ENCODE results near the gene TLE4.
"Not testable (repeated sequence)": the region's sequence is repeated elsewhere in the genome, so short reads cannot be mapped to it uniquely, and the experiment has no call there.

Gene TLE4

DNA sequence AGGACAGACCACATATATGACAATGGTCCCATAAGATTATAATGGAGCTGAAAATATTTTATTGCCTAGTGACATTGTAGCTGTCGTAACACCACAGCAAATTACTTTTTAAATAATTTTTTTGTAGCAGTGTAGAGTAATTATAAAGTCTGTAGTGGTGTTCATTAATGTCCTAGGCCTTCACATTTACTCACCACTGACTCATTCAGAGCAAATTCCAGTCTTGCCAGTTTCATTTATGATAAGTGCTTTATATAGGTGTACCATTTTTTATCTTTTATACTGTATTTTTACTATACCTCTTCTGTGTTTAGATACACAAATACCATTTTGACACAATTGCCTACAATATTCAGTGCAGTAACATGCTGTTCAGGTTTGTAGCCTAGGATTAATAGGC is 67.6 kb downstream of the TLE4 start:
- DNase-seq, result no peak

DNA sequence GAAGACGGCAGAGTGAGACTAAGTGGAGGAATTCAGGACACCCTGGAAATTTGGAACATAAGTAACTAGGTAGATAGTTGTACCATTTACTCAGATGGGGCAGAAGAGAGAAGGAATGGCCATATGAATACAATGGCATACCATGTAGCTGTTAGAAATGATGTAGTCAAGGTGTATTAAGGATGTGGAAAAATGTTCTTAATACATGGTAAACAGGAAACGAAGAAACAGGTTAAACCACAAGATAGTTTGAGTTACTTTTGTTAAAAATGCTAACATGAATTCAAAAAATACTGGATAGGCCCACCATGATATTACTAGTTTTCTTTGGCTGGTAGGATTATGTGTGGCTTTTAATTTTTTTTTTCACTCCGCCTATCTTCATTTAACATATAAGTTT is 68.3 kb downstream of the TLE4 start:
- DNase-seq, result not testable (repeated sequence)

DNA sequence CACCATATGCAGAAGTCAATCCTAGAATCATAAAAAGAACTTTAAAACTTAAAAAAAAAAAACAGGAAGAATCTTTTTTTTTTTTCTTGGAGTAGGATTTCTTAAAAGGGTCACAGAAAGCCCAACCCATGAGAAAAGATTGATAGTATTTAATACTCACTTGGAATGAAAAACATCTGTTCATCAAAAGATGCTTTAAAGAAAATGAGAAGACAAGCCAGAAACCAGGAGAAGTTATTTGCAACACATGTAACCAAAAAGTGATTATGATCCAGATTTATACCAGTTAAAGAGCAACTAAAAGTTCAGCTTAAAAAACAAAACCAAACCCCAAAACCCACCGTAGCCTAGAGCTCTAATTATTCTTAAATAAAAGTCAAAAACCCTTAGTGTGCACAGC is 69.3 kb downstream of the TLE4 start:
- no peak for DNase-seq

DNA sequence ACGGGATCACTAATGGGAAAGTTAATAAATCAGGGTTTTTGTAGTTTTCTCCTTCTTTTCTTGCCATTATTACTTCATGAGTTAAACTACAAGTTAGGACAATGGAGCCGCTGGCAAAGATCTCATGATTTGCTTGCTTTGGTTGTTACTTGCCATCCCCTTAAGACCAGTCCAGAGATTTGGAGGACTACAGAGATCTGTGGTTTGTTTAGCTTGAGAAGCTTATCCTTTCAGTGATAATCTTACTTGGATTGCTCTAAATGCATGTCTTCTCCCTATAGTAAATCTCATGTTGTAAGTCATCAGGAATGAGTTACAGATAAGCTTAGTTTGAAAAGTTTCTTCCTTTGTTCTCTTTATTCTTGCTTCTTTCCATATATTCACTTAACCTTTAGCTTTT is 70.9 kb downstream of the TLE4 start:
- DNase-seq, result no peak

DNA sequence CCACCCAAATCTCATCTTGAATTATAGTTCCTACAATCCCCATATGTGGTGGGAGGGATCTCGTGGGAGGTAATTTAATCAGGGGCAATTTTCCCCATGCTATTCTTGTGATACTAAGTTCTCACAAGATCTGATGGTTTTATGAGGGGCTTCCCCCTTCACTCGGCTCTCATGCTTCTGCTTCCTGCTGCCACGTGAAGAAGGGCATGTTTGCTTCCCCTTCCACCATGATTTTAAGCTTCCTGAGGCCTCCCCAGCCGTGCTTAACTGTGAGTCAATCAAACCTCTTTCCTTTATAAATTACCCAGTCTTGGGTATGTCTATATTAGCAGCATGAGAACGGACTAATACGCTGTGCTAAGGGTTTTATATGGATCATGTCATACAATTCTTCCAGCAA is 72.3 kb downstream of the TLE4 start:
- DNase-seq, result no peak

DNA sequence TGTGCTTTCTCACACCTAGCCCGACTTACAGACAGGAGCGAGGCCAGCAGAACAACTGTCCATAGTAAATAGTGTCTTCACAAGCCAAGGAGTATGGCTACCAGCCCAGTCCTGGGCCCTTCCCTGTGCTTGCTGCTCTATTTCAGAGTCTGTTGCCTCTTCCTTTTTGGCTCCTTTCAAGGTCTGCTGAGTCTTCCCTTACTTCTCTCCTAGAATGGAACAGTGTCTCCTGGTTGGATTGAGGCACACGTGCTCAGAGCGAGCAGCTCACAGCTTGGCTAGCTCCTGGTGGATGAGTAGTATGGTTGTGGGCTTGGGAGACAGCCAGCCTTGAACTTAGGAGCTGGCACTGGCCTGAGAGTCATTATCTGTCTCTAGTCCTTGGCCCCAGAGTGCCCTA is 72.8 kb downstream of the TLE4 start:
- no peak for DNase-seq

DNA sequence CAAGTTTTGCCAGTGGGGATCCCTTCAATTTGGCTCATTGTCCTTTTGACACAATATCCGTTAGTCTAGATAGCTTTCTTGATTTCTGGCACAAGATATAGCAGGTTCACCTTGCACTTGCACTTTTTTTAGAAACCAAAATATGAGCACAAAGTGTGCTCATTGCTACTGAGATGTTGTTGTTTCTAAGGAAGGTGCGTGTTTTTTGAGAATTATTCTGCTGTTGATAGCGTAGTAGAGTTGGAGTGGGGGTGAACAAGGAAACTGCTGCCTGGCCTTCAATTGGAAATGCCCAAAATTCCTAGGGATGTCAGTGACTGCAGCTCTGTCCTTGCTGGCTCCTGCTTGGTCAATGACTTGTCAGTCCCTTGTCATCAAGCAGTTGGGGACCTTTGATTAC is 73.3 kb downstream of the TLE4 start:
- no peak for DNase-seq

DNA sequence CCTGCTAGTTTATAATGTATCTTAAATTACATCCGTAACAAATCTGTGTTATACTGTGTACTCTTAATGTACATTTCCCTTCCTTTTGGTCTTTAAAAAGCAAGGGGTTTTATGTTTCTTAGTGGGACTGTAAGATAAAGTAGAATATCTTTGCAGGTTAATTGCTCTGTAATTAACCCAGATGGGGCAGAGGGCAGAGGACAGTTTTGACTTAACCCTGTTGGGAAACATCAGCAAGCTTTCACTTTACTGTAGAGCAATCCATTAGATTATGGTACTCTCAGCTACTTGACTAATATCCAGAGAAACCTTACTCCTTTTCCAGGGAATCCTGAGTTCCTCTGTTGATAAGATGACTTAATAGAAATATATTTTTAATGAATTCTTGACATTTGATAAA is 74.3 kb downstream of the TLE4 start:
- no peak for DNase-seq

DNA sequence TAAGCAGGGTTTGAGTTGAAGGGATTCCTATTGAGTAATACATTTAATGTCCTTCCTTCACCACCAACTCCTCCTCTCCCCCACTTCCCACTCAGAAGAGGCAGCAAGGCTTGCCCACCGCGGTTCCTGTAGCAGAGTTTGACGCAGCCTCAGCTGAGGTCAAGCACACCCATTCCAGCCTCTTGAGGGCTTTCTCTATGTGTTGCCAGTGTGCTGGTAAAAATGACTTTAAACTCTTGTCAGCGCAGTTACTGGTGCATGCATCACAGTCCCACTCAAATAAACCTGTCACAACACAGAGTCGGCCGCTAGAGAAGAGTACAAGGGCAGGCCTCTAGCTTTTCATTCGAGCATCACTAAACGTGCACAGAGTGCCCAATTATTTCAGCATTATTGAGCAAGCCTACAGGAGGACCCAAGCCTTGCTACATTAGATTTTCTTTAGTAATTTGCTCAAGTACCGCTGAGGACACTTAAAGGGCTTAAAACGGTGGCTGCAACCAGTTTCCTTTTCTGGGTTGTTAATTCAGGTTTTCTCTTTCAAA is 79.6 kb downstream of the TLE4 start:
- DNase-seq, result no peak

DNA sequence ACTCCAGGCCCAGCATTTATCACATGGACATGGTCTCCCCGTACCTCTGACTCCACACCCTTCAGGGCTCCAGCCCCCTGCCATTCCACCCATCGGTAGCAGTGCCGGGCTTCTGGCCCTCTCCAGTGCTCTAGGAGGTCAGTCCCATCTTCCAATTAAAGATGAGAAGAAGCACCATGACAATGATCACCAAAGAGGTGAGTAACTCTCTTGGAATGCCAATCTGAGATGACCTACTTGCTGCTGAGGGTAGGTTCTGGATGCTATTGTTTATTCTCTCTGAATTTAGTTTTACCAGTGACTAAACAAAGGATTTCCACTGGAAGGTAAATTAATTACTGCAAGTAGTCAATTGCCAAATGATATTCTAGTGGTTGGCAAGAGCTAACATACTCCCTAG is 80.8 kb downstream of the TLE4 start:
- no peak for DNase-seq

DNA sequence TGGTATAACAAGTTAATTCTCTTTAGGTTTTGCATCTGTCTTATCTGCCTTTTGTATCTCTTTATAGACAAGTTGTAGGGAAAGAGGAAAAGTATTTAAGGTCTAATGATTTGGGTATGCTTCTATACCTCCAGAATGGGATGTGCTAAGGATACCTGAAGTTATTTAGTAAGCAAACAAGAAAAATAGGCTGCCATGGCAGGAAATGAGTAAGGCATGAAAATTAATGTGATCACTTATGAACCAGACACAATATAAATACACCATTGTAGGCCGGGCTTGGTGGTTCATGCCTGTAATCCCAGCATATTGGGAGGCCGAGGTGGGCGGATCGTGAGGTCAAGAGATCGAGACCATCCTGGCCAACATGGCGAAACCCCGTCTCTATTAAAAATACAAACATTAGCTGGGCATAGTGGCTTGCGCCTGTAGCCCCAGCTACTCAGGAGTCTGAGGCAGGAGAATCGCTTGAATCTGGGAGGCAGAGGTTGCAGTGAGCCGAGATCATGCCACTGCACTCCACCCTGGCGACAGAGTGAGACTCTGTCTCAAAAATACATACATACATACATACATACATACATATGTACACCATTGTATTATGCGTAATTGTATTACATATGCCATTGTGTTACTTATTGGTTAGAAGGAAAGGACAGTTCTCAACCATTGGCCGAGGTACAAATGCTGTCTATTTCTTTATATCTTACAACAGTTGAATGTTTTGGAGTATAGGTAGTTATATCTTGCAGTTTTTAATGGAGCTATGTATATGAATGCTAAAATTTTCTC is 83.0 kb downstream of the TLE4 start:
- DNase-seq, result not testable (repeated sequence)

DNA sequence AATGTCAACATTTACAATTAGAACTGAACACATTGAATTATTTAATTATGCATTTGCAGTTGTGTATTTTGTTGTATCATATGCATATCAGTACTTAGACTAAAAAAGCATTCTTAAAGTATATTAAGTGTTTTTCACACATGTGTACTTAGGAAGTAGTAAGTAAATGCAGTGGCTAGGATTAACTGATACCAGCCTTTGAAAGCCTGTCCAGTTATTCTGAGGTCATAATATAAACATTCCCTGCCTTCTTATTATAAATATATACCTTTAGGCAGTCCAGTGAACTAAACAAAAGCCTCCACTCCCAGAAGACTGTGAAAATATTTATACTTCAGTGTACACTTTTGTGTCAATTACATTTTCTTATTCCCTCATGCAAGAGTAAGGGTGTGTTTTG is 83.8 kb downstream of the TLE4 start:
- no peak for DNase-seq

DNA sequence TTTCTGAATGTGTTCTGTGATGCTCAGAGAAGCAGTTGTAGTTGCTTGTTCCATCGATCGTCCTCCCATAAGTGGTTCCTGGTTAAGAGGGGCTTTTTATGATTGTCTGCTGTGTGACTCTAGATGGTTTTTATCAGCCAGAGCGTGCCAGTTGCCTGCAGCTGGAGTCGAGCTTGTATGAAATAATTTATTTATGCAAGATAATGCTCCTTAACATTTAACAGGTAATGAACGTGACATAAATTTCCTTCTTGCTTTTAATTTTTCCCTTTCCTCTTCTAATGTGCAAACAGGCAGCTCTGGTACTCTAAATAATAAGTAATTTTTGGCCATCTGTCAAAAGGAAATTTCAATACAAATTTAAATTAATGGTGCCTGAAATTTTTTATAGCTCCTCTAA is 84.4 kb downstream of the TLE4 start:
- no peak for DNase-seq

DNA sequence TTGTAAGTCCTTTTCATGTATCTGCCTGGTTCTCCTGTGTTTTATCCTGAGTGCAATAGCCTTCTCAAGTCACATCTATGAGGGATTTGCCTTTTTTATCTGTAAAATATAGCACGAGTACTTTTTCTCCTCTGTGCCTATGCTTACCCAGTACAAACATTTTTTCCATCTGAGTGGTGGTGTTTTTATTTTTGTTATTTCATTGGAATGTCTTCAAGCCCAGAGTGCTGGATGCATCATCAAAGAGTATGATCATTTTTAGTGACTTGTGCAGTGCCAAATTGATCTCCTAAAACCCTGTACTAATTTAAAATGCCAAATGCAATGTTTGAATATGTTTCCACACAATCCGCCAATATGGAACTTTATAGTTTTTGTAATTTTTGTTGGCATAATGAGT is 86.1 kb downstream of the TLE4 start:
- DNase-seq, result no peak

DNA sequence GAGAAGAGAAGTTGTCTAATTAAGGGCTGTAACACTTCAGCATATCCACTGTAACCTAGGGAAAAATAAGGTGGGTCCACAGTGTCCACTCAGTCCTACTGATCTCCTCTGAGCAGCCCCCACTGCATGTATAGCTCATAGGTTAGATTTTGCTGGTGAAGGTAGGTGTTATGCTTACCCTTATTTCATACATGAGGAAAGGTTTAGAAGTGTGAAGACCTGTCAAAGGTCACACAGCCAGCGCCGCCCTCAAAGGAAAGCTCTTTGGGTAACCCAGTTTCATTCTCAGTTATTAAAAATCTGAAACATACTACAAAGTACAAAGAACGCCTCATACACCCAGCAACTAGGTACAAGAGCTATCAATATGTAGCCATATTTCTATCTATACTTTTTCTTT is 87.2 kb downstream of the TLE4 start:
- no peak for DNase-seq

DNA sequence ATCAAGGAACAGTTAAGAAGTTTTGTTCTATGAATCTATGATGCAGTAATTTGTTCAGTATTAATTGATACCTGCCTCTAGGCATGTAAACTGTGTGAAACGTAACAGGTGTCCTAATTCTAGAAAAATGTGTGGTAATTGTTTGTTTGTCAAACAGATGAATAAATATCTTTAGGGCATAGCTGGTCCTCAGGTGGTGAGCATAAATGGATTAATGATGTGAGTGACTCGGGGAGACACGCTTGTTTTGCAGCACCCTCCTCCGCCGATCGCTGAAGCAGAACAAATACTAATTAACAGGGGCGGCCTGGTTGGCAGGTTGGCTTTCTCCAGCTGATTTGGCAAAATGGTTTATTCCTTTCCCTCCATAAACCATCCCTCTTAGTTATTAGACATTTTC is 88.8 kb downstream of the TLE4 start:
- DNase-seq, result no peak

DNA sequence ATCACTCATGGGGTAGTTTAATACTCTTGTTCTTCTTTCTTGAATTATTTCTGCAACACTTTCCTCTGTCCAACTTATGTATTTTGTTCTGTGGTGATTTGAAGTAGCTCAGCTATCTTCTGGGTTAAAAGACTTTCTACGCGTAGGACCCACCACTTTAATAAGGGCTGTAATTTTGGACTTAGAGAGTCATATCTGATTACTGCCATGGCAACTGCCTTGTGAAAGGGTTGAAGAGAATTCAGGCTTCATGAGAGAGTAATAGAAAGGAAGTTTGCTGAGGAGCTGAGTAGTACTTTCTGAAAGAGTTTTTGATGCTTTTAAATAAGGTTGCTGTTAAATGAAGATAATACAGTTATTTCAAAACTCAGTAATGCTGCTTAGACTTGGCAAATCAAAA is 89.5 kb downstream of the TLE4 start:
- no peak for DNase-seq

DNA sequence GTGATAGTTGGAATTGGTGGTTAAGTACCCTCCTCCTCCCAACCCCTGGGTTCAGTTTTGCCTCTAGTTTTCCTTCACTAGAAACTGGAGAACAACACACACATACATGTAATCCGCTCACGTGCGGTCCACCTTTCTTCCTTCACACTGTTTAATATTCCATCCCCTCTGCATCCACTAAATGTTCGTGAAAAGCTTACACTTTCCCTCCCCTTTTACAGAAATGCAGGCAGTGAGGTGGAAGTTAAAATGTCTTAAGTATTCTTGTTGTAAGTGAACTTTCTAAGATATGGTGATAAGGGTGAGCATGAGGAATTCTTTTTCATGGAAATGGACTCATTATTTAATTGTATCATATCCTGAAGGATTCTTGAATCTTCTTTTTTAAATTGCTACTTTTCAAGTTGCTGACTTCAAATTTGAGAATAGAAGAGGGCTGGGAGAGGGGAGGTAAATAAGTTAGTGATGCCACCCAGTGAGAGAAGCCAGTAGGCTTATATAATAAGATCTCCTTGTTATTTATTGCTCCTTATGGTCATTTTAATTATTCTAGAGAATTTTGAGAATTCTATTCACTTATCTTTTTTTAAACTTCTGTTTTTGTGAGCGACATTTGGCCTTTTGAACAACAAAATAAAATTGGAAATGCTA is 90.2 kb downstream of the TLE4 start:
- no peak for DNase-seq

DNA sequence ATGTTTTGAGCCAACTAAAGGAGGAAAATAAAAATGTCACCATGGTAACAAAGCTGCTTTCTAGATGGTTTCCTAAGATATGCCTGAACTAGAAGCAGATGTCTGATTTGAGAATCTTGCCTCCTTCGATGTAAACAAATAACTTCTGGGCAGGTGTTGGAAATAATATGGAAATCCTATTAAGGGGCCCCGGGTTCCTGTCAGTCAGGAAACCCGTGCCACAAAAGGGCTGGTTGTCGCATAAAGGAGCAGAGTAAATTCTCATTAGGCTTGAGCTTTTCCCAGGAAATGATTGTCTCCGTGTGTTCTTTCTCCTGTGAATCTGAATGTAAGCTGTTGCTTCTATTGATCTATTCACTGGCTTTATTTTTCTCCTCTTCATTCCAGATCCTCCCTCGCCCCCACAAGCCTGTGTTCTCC is 90.8 kb downstream of the TLE4 start:
- DNase-seq, result no peak

DNA sequence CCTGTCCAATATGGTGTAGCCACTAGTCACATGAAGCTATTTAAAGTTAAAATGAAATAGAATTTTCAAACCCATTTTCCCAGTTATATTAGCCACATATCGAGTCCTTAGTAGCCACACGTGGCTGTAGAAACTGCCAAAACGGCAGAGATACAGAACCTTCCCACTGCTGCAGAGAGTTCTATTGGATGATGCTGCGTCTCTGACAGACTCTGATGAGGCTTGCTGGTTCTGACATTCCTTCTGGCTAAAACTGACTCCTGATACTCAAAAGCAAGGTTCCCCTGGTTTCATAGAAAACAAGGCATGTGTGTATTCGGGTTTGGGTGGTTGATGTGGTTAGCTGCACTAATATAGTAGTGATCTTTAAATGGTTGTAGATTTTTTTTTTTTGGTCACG is 91.5 kb downstream of the TLE4 start:
- no peak for DNase-seq

DNA sequence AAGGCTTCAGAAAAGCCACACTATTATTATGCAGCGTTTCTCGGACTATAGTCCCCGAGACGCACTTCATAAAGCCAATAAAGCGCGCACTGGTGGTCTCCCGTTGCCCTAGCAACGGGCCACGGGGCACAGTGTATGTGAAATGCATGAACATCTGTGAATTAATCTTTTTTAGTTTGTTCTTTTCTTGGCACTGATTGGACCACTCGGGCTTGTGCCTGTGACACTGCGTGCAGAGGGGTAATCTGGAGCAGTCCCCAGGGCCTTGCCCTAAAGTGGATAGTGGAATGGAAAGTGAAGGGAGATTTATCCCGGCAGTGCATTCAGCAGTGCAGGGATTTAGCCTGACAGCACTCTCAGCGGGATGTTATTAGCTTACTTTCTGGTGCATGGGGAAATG is 92.1 kb downstream of the TLE4 start:
- no peak for DNase-seq

DNA sequence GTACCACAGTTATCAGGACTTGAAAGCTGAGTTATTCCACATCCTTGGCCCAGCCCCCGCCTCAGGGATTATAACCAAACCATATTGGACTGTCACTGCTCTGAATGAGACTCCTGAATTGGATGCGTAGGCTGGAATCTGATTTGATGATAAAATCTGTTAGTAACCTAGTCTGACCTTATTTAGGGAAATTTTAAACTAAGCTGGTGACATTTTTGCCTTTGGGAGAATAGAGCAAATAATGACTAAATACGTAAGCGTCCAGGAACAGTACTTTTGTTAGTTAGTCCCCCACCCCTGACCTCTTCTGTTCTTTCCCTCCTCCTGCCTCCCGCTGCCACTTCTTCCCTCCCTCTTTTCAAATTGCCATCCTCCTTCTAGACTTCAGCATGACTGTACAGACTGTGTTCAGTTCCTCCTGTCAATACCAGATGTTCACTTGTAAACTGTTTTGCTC is 92.6 kb downstream of the TLE4 start:
- DNase-seq, result no peak

DNA sequence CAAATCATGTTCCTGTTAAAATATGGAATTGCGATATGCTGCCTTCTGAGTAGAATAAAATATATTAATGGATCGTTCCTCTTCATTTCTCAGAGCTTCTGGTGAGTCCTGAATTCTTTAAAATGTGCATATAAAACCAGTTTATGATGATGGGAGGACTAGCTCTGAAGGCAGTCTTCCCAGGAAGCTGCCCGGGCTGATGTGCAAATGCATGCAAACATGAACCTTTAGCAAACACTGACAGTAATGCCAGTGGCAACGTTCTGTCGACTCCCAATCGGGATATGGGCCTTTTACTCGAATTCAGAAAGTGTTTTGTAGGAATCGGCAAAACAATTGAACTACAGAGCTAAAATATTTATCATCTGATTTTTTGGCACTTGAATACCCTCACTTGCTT is 93.6 kb downstream of the TLE4 start:
- DNase-seq, result no peak

DNA sequence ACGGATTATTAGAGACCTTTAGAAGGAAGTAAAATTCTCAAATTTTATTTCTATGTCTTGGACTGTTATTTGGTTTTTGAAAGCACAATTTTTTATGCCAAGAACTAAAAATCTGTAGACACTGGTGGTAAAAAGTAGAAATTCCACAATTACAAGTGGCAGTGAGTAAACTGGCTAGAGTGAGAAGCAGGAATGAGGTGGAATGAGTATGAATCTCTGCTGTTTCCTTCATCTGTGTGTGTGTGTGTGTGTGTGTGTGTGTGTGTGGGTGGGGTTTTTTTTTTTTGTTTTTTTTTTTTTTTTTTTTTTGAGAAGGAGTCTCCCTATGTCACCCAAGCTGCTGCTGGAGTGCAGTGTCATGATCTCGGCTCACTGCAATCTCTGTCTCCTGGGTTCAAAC is 94.2 kb downstream of the TLE4 start:
- DNase-seq, result no peak

DNA sequence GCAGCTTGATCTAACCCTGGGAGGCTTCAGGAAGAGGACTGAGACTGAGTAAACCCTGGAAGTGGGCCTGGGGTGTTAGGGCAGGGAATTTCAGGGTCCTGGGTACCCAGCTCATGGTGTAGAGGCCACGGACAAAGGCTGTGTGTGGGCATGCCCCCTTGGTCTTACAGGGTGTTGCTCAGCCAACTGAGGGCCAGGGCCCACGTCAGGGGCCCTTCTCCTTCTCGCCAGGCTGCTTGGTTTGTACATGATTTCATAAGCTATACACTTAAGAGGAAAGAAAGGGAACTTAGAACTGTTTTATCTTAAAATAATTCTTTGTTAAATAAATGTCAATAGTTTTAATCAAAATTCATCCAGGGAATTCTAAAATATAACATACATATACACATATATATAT is 95.4 kb downstream of the TLE4 start:
- no peak for DNase-seq

Measured in KG1 (cell line).